NCI-H748 treated with DMSO at 0.1 percent for 48 hours (cell line): ENCODE data around the gene SLC24A3.

ENCODE experiments used
- DNase-seq: peaks from one replicate; lab custom pipeline; 2025; lab: John Stamatoyannopoulos, UW

Gene SLC24A3

DNA sequence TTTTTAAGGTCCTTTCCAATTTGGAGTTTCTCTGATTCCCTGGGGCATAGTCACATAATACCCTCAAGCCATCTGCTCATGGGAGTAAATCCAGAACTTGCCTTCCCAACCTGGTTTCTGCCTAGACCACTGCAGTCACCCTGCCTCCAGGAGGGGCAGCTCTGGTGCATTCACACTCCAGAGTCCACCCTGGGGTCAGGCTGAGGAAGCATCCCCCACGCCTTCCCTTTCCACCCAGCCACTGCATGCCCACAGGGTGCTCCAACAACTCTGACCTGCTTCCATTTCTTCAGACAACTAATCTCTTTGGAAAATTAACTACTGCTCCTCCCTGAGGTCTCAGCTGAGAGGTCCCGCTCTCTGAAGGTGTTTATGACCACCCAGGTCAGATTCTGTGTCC lies 334.2 kb downstream of the SLC24A3 start:
- no peak for DNase-seq

DNA sequence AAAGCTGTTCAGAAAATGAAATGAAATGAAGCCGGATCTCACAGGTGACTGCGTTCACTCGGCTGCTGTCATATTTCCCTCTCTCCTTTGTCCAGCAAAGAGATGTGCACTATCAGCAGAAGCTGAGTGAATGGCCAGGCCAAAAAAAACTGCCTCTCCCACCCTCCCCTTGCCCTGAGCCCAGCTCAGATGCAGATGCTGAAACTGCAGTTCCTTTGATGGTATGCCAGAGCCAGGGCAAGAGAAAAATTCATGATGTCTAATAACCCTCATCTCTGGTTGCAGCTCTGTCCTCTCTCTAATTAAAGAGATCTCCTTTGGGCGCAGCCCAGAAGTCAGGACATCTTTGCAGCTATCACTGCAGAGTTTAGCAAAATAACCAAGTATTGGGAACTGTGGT lies 335.1 kb downstream of the SLC24A3 start:
- DNase-seq = no peak

DNA sequence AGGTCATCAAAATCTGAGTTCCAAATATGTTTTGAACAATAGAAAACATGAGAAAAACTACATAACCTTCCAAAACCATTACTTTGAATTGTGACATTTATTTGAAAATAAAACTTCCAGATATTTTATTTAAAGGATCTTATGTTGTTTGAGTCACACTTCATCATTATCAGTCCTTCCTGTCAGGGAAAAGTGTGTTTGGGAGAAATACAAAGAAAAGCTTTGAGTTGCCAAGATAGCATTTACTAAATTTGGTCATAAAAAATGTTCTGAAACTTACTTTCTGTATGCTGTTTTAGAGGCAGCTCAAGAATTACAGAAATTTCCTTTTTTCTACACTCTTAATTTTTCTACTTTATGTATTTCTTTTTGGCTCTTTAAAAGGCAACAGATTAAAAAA lies 337.5 kb downstream of the SLC24A3 start:
- DNase-seq = no peak

DNA sequence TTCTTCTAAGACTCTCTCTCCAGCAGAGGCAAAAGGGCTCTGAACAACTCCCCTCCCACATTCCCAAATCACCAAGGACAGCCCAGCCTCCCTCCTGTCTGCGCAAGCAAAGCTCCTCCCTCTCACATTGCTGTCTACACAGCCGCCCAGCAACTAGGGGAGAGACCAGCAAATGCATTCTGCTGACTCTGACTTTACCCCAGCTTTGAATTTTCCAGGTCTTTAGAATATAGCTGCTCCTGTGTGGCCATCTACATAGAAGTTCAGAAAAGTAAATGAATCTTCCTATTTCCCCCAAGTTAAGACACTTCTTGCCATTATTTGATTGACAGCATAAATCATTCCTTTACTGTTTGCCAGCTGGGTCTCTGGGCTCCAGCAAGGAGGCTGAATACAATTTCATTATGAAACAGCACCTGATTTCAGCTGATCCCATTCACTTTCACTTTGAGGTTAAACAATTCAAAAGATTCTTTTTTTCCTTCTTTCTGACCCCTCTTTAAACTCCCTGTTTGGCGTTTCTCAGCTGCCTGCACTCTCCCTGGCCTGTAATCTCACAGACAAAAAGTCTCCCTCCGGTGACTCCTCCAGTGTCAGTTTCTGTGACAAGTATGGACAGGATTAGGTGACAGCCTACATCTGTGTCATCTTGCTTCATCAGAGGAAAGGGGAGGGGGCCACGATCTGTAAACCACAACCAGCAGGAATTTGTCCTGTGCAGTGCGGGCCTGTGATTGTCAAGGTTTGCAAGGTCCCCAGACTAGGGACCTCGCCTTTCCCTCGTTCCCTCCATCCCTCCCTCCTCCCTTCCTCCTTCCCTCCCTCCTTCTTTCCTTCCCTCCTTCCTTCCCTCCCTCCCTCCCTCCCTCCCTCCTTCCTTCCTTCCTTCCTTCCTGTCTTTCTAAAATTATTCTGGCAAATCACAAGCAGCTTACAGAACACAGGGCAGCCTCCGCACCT lies 340.1 kb downstream of the SLC24A3 start:
- no peak for DNase-seq

DNA sequence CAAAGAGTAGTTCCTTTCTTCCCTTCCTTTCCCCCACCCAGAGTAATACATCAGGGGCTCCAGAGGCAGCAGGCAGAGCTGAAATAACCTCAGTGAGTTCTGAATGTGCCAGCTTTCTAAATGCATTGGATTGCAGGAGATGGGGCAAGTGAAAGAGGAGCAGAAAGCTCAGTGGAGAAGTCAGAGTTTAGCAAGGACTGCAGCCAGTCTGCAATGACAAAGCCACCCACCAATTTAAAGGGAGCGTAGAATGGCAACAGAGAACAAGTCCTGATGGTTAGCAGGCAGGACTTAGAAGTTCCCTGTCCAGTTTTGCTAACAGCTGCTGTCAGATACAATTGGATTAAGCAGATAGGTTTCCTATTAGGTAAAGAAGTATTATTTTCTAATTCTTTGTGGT lies 342.2 kb downstream of the SLC24A3 start:
- DNase-seq = no peak

DNA sequence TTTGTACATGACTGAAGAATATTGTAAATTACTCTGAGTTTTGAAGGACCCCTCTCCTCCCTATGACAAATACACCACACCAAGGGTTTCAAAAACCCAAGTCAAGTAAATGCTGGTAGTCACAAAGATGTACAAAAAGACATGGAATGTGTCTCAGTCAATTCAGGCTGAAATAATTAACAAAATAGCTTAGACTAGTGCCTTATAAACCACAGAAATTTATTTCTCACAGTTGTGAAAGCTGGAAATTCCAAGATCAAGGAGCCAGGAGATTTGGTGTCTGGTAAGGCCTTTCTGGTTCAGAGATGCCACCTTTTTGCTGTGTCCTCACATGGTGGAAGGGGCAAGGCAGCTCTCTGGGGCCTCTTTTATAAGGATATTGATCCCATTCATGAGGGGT lies 343.3 kb downstream of the SLC24A3 start:
- DNase-seq = no peak

DNA sequence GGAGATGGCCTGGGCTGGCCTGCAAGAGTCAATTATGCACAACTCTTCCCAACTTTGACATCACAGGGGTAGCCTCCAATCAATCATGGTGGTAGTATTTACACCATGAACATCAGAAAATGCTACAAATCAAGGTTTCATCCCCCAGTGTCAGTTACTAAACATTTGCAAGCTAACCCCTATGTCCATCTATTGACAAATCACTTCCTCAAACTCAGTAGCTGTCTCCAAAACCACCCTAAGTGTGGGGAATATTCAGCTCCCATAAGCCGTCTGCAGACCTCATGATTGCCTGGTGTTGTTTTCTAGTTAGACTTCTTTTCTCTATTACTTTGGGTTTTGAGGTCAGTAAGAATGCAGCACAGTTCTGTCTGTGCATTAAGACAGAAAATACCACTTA lies 344.8 kb downstream of the SLC24A3 start:
- DNase-seq = no peak

DNA sequence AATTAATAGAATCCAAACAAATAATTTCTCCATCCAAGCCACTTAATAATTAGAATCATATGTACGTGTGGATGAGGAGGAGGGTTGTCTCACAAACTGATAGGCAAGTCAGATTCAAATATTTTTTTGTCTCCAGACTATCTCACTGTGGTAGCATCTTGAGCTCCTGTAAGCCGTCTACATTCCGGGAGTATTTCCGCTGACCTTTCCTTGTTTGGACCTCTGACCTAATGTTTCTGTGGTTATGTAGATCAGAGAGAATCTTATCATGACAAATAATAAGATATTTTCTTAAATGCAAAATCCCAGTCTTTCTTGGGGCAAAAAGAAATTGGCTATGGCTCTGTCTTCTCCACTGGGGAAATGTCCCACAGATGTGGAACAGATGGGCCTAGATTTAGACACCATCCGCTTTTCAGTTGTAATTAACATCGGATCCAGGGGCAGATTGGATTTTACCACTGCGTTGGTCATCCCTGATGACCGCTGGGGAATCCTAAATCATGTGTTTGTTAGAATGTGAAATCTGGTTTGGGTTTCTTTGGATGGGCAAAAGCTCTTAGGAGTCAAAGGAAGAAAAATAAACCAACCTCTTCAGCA lies 348.5 kb downstream of the SLC24A3 start:
- no peak for DNase-seq

DNA sequence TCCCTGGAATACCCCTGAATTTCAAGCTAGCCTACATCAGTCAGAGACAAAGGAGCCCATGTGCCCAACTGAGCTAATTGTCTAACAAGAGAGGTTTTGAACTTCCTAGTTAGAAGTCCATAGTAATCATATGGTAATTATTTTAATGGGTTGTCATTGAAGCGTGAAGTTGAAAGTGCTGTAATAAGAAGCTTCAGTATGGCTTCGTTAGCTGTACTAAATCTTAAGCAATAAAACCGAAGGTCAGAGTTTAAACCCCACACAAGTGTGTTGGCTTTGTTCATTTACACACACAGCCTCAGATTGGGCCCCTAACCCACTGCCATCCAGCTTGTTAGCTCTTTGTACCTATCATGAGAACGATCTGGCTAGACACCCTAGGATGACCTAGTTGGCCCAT lies 350.0 kb downstream of the SLC24A3 start:
- no peak for DNase-seq

DNA sequence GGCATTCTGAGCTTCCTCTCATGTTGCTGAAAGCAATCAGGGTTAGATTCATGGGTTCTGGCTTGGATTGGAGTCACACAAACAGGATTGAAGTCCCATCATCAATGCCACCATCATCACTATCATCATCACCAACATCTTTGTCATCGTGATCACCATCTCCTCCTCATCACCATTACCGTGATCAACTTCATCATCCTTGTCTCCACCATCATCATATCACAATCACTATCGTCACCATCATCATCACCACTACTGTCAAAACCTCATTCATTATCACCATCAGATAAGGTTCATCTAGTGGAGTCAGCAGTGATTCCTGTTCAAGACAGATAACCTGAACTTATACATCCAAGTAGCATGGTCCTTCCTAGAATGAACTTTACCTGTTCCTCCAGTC lies 351.8 kb downstream of the SLC24A3 start:
- no peak for DNase-seq

DNA sequence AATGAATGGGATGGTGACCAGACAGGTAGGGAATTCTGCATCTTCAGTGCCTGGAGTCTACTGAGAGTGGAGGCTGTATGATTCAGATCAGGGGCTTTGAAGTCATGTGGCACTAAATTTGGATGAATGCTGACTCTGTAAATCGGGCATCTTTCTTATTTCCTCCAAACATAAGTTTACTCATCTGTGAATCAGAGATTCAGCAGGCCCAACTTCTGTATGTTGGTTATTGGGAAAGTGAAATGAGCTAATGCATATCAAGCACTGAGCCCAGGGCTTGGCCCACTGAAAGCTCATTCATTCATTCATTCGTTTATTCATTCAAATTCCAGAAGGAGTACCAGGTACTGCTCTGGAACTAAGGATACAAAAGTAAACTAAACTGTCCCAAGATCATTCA lies 353.3 kb downstream of the SLC24A3 start:
- no peak for DNase-seq

DNA sequence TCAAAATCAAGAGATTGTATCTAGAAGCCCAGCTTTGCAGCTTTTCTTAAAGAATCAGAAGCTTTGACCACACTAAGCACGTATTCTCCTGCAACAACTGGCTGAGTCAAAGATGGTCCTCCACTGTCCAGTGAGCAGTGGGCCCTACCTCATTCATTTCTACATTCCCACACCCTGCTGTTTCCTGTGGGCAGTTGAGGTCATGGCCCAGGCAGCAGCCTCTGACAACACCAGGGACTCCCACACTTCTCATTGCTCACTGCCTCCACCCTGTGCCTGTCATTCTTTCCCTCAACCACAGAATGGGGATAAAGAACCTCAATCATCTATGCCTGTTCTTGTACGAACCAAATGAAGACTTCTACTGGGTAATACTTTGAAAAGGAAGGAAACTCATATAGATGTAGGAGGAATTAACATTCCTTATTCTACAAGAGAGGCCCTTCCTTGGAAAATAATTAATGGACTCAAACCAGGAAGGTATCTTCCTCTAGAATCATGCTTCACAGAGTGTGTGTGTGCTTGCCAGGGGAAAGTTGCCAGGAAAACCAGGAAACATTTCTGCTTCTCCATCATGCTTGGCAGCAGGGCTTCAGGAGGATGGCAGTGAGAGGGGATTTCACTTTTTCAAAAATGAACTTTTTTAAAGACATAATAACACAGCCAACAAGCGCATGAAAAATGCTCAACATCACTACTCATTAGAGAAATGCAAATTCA lies 353.9 kb downstream of the SLC24A3 start:
- no peak for DNase-seq

DNA sequence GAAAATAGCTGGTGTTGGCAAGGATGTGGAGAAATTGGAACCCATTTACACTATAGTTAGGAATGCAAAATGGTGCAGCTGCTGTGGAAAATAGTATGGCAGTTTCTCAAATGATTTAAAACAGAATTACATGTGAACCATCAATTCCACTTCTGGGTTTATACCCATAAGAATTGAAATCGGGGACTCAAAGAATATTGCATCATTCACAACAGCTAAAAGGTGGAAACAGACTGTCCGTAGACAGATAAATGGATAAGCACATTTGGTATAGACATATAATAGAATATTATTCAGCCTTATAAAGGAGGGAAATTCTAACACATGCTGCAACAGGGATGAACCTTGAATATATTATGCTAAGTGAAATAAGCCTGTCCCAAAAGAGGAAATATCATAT lies 355.7 kb downstream of the SLC24A3 start:
- no peak for DNase-seq

DNA sequence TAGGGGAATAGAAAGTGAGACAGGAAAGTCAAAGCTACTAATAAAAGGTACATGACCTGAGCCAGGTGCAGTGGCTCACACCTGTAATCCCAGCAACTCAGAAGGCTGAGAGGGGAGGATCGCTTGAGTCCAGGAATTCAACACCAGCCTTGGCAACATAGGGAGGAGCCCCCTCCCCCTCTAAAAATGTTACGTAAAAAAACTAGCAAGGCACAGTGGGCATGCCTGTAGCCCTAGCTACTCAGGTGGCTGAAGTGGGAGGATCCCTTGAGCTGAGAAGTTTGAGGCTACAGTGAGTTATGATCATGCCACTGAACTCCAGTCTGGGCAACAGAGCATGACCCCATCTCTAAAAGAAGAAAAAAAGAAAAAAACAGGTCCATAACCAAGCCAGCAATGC lies 359.6 kb downstream of the SLC24A3 start:
- no peak for DNase-seq

DNA sequence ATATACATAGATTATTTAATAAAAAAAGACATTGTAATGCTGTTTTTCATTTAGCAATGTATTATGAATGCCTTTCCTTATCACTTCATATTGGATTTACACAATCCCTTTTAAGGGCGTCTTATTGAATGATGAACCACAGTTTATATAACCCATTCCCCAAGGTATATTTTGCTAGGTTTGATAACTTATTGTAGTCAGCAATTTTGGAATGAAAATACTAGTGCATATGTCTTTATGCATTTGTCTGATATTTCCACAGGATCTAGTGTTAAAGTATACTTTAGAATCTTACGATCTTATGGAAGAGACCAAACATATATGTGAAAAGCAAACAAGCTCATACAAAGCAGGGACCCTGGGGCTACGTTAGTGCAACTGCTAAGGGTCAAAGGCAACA lies 365.2 kb downstream of the SLC24A3 start:
- no peak for DNase-seq

DNA sequence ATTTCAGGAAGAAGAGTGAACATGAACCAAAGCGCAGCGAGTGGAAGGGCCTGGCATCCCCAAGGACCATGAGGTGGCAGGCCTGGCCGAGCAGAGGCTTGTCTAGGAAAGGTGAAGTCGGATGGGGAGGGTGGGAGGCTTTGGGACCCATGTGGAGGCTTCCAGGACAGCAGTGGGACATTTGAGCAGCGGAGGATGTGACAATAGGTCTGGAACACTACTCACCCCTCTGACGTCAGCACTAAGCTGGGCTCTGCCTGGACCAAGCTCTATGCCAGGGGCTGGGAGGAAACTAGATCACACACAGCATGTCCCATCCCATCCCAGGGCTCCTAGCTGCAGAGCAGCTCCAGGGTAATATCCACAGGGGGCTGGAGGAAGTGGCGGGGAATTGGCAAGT lies 370.3 kb downstream of the SLC24A3 start:
- DNase-seq = no peak

DNA sequence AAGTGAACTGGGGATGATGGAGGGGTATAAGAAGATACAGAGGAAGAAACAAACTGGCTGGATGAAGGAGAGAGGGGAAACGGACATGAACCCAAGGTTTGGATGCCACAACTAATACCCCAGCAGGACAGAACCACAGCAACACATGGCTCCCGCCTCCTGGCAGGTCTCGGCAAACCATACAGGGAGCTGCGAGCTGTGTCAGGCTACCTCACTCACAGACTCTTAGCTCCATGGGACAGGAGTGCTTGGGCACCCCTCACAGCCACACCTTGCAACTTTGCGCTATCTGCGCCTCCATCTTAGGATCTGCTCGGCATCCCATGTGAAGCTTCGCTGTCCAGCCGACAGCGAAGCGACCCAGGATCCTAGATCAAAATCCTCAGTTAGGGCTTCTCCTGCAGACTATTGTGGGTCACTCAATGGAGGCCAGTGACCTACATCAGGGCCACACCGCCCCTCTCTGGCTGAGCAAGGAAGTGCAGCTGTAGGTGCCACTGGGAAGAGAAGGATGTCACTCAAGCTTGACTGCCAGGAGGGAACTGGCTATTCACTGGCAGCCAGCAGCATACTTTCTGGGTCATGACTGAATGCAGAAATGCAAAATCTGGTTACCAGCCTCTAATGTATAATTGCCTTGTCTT lies 371.2 kb downstream of the SLC24A3 start:
- peak; percentile 49 for DNase-seq

DNA sequence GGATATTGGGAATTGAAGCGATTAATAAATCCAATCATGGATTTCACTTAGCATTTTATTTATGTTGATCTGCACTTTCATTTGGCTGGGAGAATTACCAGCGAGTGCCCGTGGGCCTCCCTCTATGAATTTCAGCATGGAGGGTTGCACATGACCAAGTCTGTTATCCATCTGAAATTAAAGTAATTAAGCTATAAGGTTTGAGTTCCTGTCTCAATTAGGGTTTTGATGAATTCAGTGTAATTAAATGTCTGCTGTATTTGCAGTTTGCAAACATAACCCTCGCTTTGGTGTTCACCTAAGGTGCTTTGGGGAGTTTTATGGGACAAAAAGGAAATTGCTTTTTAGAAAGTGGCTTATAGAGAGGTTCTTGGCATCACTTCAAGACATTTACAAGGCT lies 375.8 kb downstream of the SLC24A3 start:
- no peak for DNase-seq

DNA sequence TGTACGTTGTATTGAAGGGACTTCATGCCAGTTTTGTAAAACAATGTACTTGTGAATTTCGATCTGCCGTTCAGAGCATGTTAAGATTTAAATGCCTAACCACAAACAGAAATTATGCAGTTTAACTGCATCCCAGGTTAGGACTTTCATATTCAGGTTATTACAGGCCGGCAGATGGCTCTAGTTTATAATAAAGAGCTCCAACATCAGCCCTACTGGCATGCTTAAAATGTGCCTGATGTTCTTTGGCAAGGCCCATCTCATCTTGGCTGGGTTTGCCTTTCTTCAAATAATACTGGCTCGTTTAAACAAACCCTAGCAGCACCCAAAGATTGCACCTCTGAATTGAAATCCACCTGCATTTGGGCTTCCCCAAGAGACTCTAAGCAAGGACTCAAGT lies 376.3 kb downstream of the SLC24A3 start:
- DNase-seq = no peak

DNA sequence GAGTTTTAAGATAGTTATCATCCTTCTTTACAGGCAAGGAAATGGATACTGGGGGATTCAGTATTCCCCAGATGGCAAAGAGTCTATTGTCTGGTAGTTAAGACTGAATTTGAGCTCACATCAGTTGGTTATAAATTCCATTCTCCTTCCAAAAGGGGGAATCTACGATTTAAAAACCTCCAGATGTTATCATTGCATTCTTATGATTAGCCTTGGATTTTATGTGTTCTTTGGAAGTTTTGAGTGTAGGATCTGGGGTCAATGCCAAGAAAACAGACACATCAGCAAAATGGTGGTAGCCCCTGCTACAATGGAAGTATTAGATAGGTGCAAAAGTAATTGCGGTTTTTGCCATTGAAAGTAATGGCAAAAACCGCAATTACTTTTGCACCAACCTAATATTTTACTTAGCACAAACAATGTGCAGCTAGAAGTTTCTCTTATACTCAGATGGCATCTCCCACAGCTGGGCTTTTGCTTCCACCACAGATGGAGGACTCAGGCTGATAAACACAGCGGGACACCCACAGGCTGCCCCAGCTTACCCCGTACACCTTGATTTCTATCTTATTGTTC lies 377.4 kb downstream of the SLC24A3 start:
- no peak for DNase-seq

DNA sequence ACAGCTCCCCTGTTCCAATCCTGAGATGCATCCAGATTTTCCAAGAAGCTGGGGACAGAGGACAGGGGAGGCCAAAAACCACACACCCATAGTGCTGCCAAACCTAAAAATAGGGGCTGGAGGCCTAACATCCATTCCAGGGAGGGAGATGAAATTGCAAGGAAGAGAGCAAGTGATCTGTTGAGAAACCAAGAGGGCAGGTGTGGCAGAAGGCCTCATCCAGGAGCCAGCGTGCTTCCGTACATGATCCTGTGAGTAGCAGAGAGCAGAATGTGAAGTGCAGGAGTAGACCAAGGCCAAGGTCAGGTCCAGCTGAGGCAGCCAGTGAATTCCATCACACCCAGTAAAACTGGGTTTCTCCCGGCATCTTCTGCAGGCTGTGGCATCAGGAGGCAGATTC lies 377.9 kb downstream of the SLC24A3 start:
- DNase-seq = no peak

DNA sequence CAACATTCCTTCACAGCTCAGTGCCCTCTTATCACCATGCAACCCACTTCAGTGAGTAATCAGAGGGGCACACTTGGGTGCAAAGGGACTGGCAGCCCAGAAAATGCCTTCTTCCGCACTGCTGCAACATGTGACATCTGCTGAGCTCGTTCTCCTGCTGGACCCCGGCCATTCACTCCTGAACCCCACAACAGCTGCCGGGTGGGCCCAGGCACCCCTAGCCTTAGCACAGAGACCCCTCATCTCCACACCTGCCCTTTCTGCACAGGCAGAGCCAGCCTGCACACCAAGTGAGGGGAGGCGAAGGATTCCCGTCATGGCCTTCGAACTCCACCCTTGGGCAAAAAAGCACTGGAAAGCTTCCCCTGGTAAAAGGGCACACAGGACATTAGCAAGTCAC lies 381.3 kb downstream of the SLC24A3 start:
- DNase-seq = no peak
